KBM-7 (cell line): ENCODE results near the gene RRBP1.

Experiments
- DNase-seq: peaks from one replicate; pipeline ENCODE4 v3.0.0-alpha.2; 2015
- in situ Hi-C: fragments of 300-500 bp; cut with MboI; formaldehyde crosslinking; loops from 2 replicates; pipeline ENCODE4 v1.14.3; 2020; ENCODE audit warnings: low sequenced_read_pairs, low pct_unique_long_range_greater_than_20kb, mixed read lengths

Gene RRBP1

DNA sequence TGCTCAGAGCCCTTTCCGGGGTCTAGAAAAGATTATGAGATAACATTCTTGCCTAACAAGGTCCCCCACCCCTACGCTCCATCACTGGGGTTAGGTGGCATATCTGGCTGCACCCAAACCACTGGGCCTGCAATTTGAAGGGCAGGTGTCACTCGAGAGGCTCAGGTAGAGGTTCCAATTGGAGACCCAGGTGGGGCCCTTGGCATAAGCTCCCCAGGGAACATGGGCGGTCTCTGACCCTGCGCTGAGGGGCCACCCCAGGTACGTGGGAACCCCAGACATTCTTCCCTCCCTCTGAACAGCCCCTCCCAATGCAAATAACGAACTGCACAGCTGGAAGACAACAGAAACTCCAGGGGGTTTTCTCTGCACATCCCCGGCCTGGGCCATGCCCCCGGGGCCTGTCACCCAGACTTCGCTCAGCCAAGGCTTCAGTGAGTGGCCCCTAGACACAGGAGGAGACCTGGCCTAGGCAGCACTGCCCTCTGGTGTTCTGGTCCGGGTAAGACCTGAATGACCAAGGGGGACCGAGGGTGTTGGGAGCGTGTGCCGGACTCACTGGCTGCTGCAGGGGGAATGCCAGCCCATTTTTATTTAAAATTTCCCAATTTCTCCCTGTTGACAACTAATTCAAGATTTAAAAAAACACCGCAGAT is 64.7 kb downstream of the RRBP1 start:
- in situ Hi-C loops: no loop called here
- DNase-seq: peak; percentile 30

- in situ Hi-C loops: no loop called here
- DNase-seq: no peak
Observed at GRCh38 chr20:17616480-17617211, 65.4 kb downstream of the RRBP1 start.

- DNase-seq: no peak
- in situ Hi-C loops: no loop called here
Observed at GRCh38 chr20:17615645-17616479, 66.2 kb downstream of the RRBP1 start.

GRCh38 chr20:17614812-17615644 is 67.0 kb downstream of the RRBP1 start:
- in situ Hi-C loops: no loop called here
- DNase-seq: no peak

DNA sequence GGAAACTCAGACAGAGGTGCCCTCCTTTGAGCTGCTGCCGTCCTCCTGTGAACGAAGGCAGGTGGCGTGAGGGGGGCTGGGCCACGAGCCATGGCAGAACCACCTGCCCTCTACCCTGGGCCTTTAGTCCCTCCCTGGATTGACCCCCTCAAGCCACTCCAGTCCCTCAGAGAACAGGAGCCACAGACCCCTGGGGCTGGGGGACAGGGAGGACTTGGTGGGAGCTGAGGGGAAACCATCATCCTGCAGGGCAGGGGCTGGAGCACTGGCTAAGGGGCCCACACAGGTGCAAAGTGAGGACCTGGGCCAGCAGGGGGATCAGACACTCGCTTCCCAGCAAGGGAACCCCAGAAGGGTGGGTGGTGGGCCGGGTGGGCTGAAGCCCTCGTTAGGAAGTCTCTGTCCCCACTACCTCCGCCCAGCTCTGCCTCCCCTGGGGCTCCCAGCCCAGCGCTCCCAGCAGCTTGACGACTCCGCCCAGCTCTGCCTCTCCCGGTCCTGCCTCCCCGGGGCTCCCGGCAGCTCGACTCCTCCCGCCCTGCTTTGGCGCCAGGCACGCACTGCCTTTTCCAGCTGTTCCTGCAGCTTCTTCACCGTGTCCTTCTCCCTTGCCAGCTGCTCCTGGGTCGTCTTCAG is 67.7 kb downstream of the RRBP1 start:
- in situ Hi-C loops: no loop called here
- DNase-seq: no peak

GRCh38 chr20:17613328-17614175 is 68.5 kb downstream of the RRBP1 start:
- in situ Hi-C loops: no loop called here
- no peak for DNase-seq

DNA sequence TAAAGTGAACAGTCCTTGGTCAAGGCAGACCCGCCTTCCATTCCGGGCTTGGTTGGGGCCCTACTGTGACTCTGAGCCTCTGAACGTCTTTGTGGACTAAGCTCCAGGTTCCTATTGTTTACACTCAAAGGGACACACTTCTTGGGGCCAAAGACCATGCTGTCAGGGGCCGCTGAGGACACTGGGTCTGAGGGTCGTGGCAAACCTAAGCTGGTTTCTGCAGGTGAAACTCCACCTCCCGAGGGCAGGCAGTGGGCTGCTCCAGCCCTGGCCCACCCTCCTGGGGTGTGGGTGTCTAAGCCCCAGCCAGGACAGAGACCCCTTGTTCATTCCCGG is 69.1 kb downstream of the RRBP1 start:
- DNase-seq: no peak
- in situ Hi-C loops: no loop called here

- no peak for DNase-seq
Observed at GRCh38 chr20:17612287-17612991, 69.6 kb downstream of the RRBP1 start.

GRCh38 chr20:17611540-17612286 is 70.3 kb downstream of the RRBP1 start:
- in situ Hi-C loops: no loop called here
- DNase-seq: no peak

More at GRCh38 chr20:17612287-17612991, 69.6 kb downstream of the RRBP1 start:
- in situ Hi-C loops: no loop called here

DNA sequence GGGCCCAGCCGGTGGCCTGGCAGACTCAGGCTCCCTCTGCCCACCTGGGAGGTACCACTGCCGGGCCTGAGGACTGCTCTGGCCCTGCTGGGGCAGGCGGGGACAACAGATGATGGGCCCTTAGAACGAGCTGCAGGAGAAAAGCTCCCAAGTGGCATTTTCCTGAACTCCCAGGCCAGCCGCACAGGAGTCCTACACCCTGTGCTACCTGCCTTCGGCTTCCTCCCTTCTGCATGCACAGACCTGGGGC is 70.8 kb downstream of the RRBP1 start:
- in situ Hi-C loops: no loop called here
- DNase-seq: no peak

GRCh38 chr20:17610566-17611289 is 71.3 kb downstream of the RRBP1 start:
- no peak for DNase-seq
- in situ Hi-C loops: no loop called here

GRCh38 chr20:17609811-17610377 is 72.1 kb downstream of the RRBP1 start:
- in situ Hi-C loops: no loop called here
- DNase-seq: no peak

DNA sequence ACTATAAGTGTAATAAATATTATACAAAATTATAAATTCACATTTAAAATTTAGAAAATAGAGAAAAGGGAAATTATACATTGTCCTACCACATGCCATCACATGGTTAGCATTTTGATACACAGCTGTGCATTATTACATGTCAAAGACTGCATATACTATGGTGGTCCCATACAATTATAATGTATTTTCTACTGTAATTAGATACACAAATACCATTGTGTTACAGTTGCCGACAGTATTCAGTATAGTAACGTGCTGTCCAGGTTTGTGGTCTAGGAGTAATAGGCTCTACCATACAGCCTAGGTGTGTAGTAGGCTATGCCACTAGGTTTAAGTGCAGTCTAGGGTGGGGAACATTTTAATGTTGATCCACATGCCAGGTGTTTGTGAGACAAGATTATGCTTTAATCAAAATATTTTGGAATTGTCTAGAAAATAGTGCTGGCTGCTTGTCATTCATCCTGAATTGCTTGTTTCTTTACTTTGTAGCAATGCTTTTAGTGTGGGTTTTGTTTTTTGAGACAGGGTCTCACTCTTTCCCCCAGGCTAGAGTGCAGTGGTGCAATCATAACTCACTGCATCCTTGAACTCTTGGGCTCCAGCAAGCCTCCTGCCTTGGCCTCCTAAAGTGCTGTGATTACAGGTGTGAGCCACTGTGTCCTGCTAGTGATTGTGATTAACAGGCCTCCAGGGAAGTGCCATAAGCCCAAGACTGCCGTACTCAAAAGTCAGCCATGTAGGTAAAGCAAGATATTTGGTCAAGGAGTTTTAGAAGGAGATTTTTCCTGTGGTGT is 73.1 kb downstream of the RRBP1 start:
- DNase-seq: no peak
- in situ Hi-C loops: no loop called here

GRCh38 chr20:17606001-17606400 is 76.0 kb downstream of the RRBP1 start:
- in situ Hi-C loops: no loop called here

DNA sequence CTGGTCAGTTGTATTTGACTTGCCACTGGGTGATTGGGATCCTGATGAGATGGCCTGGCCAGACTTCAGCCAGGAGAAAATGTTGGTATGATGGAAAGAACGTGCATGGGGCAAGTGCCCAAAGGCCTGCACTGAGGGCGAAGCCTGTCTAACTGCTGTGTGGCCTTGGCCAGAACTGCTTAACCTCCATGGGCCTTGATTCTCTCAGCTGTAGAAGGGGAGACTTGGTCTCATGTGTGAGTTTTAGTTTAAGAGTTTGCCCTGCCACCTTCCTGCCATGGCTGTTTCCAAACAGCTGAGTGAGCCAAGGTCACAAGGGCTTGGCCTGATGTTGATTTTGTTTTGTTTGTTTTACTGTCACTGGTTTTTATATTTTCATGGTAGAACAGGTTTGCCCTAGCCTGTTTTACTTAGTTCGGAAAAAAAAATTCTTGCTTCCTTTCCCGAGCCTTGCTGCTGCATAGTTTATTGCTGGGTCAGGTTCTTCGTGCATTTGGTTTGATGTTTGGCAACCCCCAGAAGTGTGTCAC is 76.8 kb downstream of the RRBP1 start:
- DNase-seq: no peak
- in situ Hi-C loops: no loop called here

More at GRCh38 chr20:17606001-17606400, 76.0 kb downstream of the RRBP1 start:
- no peak for DNase-seq
